Measurements from ENCODE around the gene REM2.

REM2 gene

GRCh38 chr14:22932146-22932545 is 49.1 kb downstream of the REM2 start:
- DNase-seq: no peak

DNA sequence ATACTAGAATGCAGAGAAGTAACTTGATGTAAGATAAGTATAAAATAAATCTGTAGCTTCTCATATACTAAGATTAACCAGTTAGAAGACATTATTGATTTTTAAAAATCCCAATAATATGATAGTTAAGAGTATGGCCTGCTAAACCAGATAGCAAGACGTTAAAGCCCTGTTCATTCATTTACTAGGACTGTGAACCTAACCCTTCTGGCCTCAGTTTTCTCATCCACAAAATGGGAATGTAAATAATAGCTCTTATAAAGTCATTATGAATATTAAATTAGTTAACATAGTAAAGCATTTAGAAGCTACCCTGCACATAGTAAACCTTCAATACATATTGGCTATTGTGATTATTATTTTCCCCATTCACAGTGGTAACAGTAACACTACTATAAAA is 52.1 kb downstream of the REM2 start:
- DNase-seq: no peak

All from NCI-H774 (cell line).